Measurements from ENCODE around the gene RAP1GDS1.

RAP1GDS1 gene

GRCh38 chr4:98394134-98394533 lies 132.9 kb downstream of the RAP1GDS1 start:
- peaks cover 61% of the 10 kb centered on the region for H3K36me3 ChIP-seq (ENCODE audit: insufficient read depth, low read length)
- H3K4me3 ChIP-seq (ENCODE audit: low read depth in 1 of 2, low read length in 2 of 2): no peak overlapping the region

DNA sequence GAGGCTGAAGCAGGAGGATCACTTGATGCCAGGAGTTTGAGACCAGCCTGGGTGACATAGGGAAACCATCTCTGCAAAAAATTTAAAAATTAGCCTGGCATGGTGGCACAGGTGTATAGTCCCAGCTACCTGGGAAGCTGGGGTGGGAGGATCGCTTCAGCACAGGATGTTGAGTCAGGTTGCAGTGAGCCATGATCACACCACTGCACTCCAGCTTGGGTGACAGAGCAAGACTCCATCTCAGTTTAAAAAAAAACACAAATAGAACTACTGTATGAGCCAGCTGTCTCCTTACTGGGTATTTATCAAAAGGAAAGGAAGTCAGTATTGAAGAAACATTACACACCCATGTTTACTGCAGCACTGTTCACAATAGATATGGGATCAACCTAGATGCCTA lies 138.7 kb downstream of the RAP1GDS1 start:
- peaks cover 28% of the 10 kb centered on the region for H3K36me3 ChIP-seq (ENCODE audit: insufficient read depth, low read length)
- H3K4me1 ChIP-seq (ENCODE audit: insufficient read depth, low read length): no peaks in the 10 kb centered on the region
- H2AFZ ChIP-seq (ENCODE audit: low read depth, low read length): no peak overlapping the region
- H3K9ac ChIP-seq (ENCODE audit: low read depth, low read length): no peak overlapping the region
- H3K27ac ChIP-seq (ENCODE audit: low read length): no peak overlapping the region
- no peaks in the 10 kb centered on the region for H4K20me1 ChIP-seq (ENCODE audit: insufficient read depth, low read length)
- DNase-seq (no peak), ATAC-seq (ENCODE audit: insufficient read depth, low read depth) (no peak; the same call in 2 of the 3 replicates)
- H3K79me2 ChIP-seq (ENCODE audit: insufficient read depth, low read length): no peaks in the 10 kb centered on the region
- H3K27me3 ChIP-seq (ENCODE audit: insufficient read depth, low read length, poor library complexity): no peaks in the 10 kb centered on the region
- no peak for TF ChIP-seq EZH2 (IDR thresholded peaks at IDR 0.05; ENCODE audit: borderline replicate concordance, low read depth, low read length, severe bottlenecking)
- TF ChIP-seq, protein P1, sequence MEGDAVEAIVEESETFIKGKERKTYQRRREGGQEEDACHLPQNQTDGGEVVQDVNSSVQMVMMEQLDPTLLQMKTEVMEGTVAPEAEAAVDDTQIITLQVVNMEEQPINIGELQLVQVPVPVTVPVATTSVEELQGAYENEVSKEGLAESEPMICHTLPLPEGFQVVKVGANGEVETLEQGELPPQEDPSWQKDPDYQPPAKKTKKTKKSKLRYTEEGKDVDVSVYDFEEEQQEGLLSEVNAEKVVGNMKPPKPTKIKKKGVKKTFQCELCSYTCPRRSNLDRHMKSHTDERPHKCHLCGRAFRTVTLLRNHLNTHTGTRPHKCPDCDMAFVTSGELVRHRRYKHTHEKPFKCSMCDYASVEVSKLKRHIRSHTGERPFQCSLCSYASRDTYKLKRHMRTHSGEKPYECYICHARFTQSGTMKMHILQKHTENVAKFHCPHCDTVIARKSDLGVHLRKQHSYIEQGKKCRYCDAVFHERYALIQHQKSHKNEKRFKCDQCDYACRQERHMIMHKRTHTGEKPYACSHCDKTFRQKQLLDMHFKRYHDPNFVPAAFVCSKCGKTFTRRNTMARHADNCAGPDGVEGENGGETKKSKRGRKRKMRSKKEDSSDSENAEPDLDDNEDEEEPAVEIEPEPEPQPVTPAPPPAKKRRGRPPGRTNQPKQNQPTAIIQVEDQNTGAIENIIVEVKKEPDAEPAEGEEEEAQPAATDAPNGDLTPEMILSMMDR (IDR thresholded peaks at IDR 0.05; ENCODE audit: borderline replicate concordance, extremely low read depth, low read length, poor library complexity, severe bottlenecking): no peak
- H3K4me3 ChIP-seq (ENCODE audit: low read depth in 1 of 2, low read length in 2 of 2): no peak overlapping the region
- no peak overlapping the region for H3K4me2 ChIP-seq (ENCODE audit: insufficient read depth, low read length)
- H3K9me3 ChIP-seq (ENCODE audit: insufficient read depth, low read length, severe bottlenecking): no peaks in the 10 kb centered on the region

More at GRCh38 chr4:98394134-98394533, 132.9 kb downstream of the RAP1GDS1 start:
- Histone ChIP-seq H3K27ac (ENCODE audit: low read length) (no peak overlapping the region), H3K9ac (ENCODE audit: low read depth, low read length) (no peak overlapping the region), H3K79me2 (ENCODE audit: insufficient read depth, low read length) (no peaks in the 10 kb centered on the region), H3K4me2 (ENCODE audit: insufficient read depth, low read length) (no peak overlapping the region), H3K4me1 (ENCODE audit: insufficient read depth, low read length) (no peaks in the 10 kb centered on the region), H2AFZ (ENCODE audit: low read depth, low read length) (no peak overlapping the region), H3K27me3 (ENCODE audit: insufficient read depth, low read length, poor library complexity) (no peaks in the 10 kb centered on the region), H3K9me3 (ENCODE audit: insufficient read depth, low read length, severe bottlenecking) (no peaks in the 10 kb centered on the region), H4K20me1 (ENCODE audit: insufficient read depth, low read length) (no peaks in the 10 kb centered on the region)
- TF ChIP-seq EZH2 (IDR thresholded peaks at IDR 0.05; ENCODE audit: borderline replicate concordance, low read depth, low read length, severe bottlenecking): no peak
- TF ChIP-seq, protein P1 (IDR thresholded peaks at IDR 0.05; ENCODE audit: borderline replicate concordance, extremely low read depth, low read length, poor library complexity, severe bottlenecking): no peak
- ATAC-seq (ENCODE audit: insufficient read depth, low read depth): no peak
- no peak for DNase-seq

- Histone ChIP-seq H3K4me3 (ENCODE audit: low read depth in 1 of 2, low read length in 2 of 2) (no peak overlapping the region), H3K4me1 (ENCODE audit: insufficient read depth, low read length) (no peaks in the 10 kb centered on the region), H3K9me3 (ENCODE audit: insufficient read depth, low read length, severe bottlenecking) (peaks cover 3% of the 10 kb centered on the region), H3K79me2 (ENCODE audit: insufficient read depth, low read length) (no peaks in the 10 kb centered on the region), H3K9ac (ENCODE audit: low read depth, low read length) (no peak overlapping the region), H3K27ac (ENCODE audit: low read length) (no peak overlapping the region), H4K20me1 (ENCODE audit: insufficient read depth, low read length) (no peaks in the 10 kb centered on the region), H3K36me3 (ENCODE audit: insufficient read depth, low read length) (peaks cover 52% of the 10 kb centered on the region; the same call in 1 of the 2 replicates), H3K4me2 (ENCODE audit: insufficient read depth, low read length) (no peak overlapping the region), H2AFZ (ENCODE audit: low read depth, low read length) (no peak overlapping the region), H3K27me3 (ENCODE audit: insufficient read depth, low read length, poor library complexity) (no peaks in the 10 kb centered on the region)
- no peak for DNase-seq
- ATAC-seq (ENCODE audit: insufficient read depth, low read depth): no peak
- TF ChIP-seq, protein P1 (IDR thresholded peaks at IDR 0.05; ENCODE audit: borderline replicate concordance, extremely low read depth, low read length, poor library complexity, severe bottlenecking): no peak
- no peak for TF ChIP-seq EZH2 (IDR thresholded peaks at IDR 0.05; ENCODE audit: borderline replicate concordance, low read depth, low read length, severe bottlenecking)
These were observed 145.6 kb downstream of the RAP1GDS1 start for GRCh38 chr4:98406819-98407218.

GRCh38 chr4:98411731-98412130 lies 150.5 kb downstream of the RAP1GDS1 start:
- Histone ChIP-seq H3K9ac (ENCODE audit: low read depth, low read length) (no peak overlapping the region), H3K4me3 (ENCODE audit: low read depth in 1 of 2, low read length in 2 of 2) (no peak overlapping the region), H3K4me2 (ENCODE audit: insufficient read depth, low read length) (no peak overlapping the region), H4K20me1 (ENCODE audit: insufficient read depth, low read length) (no peaks in the 10 kb centered on the region), H3K36me3 (ENCODE audit: insufficient read depth, low read length) (peaks cover 54% of the 10 kb centered on the region), H3K27ac (ENCODE audit: low read length) (no peak overlapping the region), H2AFZ (ENCODE audit: low read depth, low read length) (no peak overlapping the region), H3K79me2 (ENCODE audit: insufficient read depth, low read length) (no peaks in the 10 kb centered on the region), H3K9me3 (ENCODE audit: insufficient read depth, low read length, severe bottlenecking) (peaks cover 14% of the 10 kb centered on the region), H3K27me3 (ENCODE audit: insufficient read depth, low read length, poor library complexity) (no peaks in the 10 kb centered on the region), H3K4me1 (ENCODE audit: insufficient read depth, low read length) (no peaks in the 10 kb centered on the region)
- no peak for TF ChIP-seq EZH2 (IDR thresholded peaks at IDR 0.05; ENCODE audit: borderline replicate concordance, low read depth, low read length, severe bottlenecking)
- TF ChIP-seq, protein P1 (IDR thresholded peaks at IDR 0.05; ENCODE audit: borderline replicate concordance, extremely low read depth, low read length, poor library complexity, severe bottlenecking): no peak
- ATAC-seq (ENCODE audit: insufficient read depth, low read depth) (no peak), DNase-seq (no peak)

All from DND-41 (cell line).